ENCODE results near the gene RTF1. TPM values are rescaled to one million over a fixed set of nuclear protein-coding genes. Genes with fewer than 3 reads are reported as not detected.
"Not testable (repeated sequence)": the region's sequence is repeated elsewhere in the genome, so short reads cannot be mapped to it uniquely, and the experiment has no call there.

Gene RTF1
- total RNA-seq, 1 donor from 2014 or later: 30.5 TPM

GRCh38 chr15:41462084-41462795 is 45.3 kb downstream of the RTF1 start:
- no peaks in the 10 kb centered on the region for H3K9me3 Mint-ChIP-seq (ENCODE audit: low read depth)
- H3K27me3 Mint-ChIP-seq (ENCODE audit: low read depth): no peaks in the 10 kb centered on the region
- no peak for TF ChIP-seq CTCF (IDR thresholded peaks at IDR 0.05)
- H3K4me3 Mint-ChIP-seq (ENCODE audit: unreplicated experiment): no peak overlapping the region
- no peak overlapping the region for H3K27ac Mint-ChIP-seq (ENCODE audit: unreplicated experiment)
- H3K36me3 Mint-ChIP-seq (ENCODE audit: low read depth): peaks cover 27% of the 10 kb centered on the region
- peaks cover 5% of the 10 kb centered on the region for H3K4me1 Mint-ChIP-seq (ENCODE audit: low read depth)
- DNase-seq (ENCODE audit: low spot score): no peak

GRCh38 chr15:41464889-41465580 is 48.1 kb downstream of the RTF1 start:
- DNase-seq (ENCODE audit: low spot score): no peak
- Mint-ChIP-seq H3K9me3 (ENCODE audit: low read depth) (no peaks in the 10 kb centered on the region), H3K4me3 (ENCODE audit: unreplicated experiment) (no peak overlapping the region), H3K36me3 (ENCODE audit: low read depth) (peaks cover 28% of the 10 kb centered on the region), H3K27ac (ENCODE audit: unreplicated experiment) (peak overlapping the region; percentile 63), H3K27me3 (ENCODE audit: low read depth) (no peaks in the 10 kb centered on the region), H3K4me1 (ENCODE audit: low read depth) (peaks cover 5% of the 10 kb centered on the region)
- TF ChIP-seq CTCF (IDR thresholded peaks at IDR 0.05): no peak

- Mint-ChIP-seq H3K36me3 (ENCODE audit: low read depth) (peaks cover 32% of the 10 kb centered on the region), H3K4me1 (ENCODE audit: low read depth) (peaks cover 5% of the 10 kb centered on the region), H3K4me3 (ENCODE audit: unreplicated experiment) (no peak overlapping the region), H3K27me3 (ENCODE audit: low read depth) (no peaks in the 10 kb centered on the region), H3K9me3 (ENCODE audit: low read depth) (no peaks in the 10 kb centered on the region), H3K27ac (ENCODE audit: unreplicated experiment) (no peak overlapping the region)
- no peak for DNase-seq (ENCODE audit: low spot score)
- TF ChIP-seq CTCF (IDR thresholded peaks at IDR 0.05): peak; percentile 86
Measured at GRCh38 chr15:41465822-41466421, 49.0 kb downstream of the RTF1 start.

- Mint-ChIP-seq H3K4me3 (ENCODE audit: unreplicated experiment) (no peak overlapping the region), H3K27ac (ENCODE audit: unreplicated experiment) (no peak overlapping the region), H3K36me3 (ENCODE audit: low read depth) (peaks cover 37% of the 10 kb centered on the region), H3K4me1 (ENCODE audit: low read depth) (peaks cover 5% of the 10 kb centered on the region), H3K9me3 (ENCODE audit: low read depth) (no peaks in the 10 kb centered on the region), H3K27me3 (ENCODE audit: low read depth) (no peaks in the 10 kb centered on the region)
- no peak for DNase-seq (ENCODE audit: low spot score)
- no peak for TF ChIP-seq CTCF (IDR thresholded peaks at IDR 0.05)
Measured at GRCh38 chr15:41466711-41467110, 49.8 kb downstream of the RTF1 start.

GRCh38 chr15:41469644-41470043 is 52.7 kb downstream of the RTF1 start:
- DNase-seq (ENCODE audit: low spot score); H3K27me3 Mint-ChIP-seq (ENCODE audit: low read depth); H3K27ac Mint-ChIP-seq (ENCODE audit: unreplicated experiment); H3K4me3 Mint-ChIP-seq (ENCODE audit: unreplicated experiment); H3K9me3 Mint-ChIP-seq (ENCODE audit: low read depth); H3K4me1 Mint-ChIP-seq (ENCODE audit: low read depth): not testable (repeated sequence)
- peaks cover 38% of the 10 kb centered on the region for H3K36me3 Mint-ChIP-seq (ENCODE audit: low read depth)
